Vagina (tissue), 2 donors: ENCODE results near the gene C16orf74.

Source experiments
- CTCF ChIP-seq, 3 experiments: fragments of 450-650 bp in 2 of 3; fragments of 200-600 bp in 1 of 3; sonication (generic) in 1 of 3; IDR thresholded peaks; one replicate each; pipeline ENCODE4 v1.5.1; 2017 to 2019; ENCODE audit warnings: antibody characterized with exemption in 3 of 3, mild to moderate bottlenecking in 2 of 3, moderate library complexity in 2 of 3
- POLR2A ChIP-seq, 2 donors: fragments of 450-650 bp; IDR thresholded peaks; one replicate each; pipeline ENCODE4 v1.6.1; 2017; ENCODE audit warnings: antibody characterized with exemption in 2 of 2, mild to moderate bottlenecking in 2 of 2, moderate library complexity in 2 of 2

- TF ChIP-seq CTCF (IDR thresholded peaks at IDR 0.05) (no peak), POLR2A (IDR thresholded peaks at IDR 0.05) (no peak)
These were observed 37.9 kb upstream of the C16orf74 start for GRCh38 chr16:85788819-85789218.
